ENCODE data around the gene CALML5. TPM values are rescaled to one million over a fixed set of nuclear protein-coding genes. Genes with fewer than 3 reads are reported as not detected.

The CALML5 gene
- total RNA-seq, 1 donor from 2014 or later = not detected

DNA sequence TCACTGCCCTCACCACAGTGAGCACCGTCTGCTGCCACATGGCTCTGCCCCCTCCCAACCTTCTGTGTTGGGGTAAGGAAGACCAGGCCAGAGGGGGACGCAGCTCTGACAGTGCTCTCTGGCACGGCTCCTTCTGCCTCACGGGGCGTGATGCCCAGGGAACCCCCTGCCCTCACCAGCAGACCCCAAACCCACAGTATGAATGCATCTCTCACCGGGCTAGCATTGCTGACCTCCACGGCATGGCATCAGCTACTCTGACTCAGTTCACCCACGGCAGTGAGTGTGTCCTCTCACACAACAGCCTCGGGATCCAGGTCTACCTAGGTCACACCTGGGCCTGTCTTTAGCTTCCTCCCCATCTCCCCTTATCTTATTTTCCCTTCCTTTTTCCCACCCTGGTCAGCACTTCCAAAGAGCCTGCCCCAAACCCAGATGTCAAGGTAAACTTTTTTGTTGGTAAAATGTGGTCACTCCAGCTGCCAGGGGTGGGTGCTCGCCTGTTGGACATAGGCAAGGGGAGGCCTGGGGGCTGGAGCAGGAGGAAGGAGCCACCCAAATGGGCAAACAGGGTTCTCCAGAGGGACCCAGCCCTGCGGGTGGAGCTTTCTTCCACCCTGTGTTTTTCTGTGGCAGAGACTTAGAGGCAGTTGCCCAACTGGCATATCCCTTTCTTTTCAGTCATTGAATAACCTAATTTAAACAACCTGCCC lies 29.8 kb upstream of the CALML5 start:
- TF ChIP-seq, protein P1, sequence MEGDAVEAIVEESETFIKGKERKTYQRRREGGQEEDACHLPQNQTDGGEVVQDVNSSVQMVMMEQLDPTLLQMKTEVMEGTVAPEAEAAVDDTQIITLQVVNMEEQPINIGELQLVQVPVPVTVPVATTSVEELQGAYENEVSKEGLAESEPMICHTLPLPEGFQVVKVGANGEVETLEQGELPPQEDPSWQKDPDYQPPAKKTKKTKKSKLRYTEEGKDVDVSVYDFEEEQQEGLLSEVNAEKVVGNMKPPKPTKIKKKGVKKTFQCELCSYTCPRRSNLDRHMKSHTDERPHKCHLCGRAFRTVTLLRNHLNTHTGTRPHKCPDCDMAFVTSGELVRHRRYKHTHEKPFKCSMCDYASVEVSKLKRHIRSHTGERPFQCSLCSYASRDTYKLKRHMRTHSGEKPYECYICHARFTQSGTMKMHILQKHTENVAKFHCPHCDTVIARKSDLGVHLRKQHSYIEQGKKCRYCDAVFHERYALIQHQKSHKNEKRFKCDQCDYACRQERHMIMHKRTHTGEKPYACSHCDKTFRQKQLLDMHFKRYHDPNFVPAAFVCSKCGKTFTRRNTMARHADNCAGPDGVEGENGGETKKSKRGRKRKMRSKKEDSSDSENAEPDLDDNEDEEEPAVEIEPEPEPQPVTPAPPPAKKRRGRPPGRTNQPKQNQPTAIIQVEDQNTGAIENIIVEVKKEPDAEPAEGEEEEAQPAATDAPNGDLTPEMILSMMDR (IDR thresholded peaks at IDR 0.05; ENCODE audit: partially characterized antibody, unreplicated experiment) = no peak
- DNase-seq = no peak
- Mint-ChIP-seq H3K27ac (ENCODE audit: unreplicated experiment) (no peak overlapping the region), H3K27me3 (ENCODE audit: unreplicated experiment) (peaks cover 10% of the 10 kb centered on the region), H3K36me3 (ENCODE audit: unreplicated experiment) (no peaks in the 10 kb centered on the region), H3K4me1 (ENCODE audit: low read depth, unreplicated experiment) (no peaks in the 10 kb centered on the region), H3K4me3 (ENCODE audit: unreplicated experiment) (no peak overlapping the region), H3K9me3 (ENCODE audit: unreplicated experiment) (peaks cover 3% of the 10 kb centered on the region)

DNA sequence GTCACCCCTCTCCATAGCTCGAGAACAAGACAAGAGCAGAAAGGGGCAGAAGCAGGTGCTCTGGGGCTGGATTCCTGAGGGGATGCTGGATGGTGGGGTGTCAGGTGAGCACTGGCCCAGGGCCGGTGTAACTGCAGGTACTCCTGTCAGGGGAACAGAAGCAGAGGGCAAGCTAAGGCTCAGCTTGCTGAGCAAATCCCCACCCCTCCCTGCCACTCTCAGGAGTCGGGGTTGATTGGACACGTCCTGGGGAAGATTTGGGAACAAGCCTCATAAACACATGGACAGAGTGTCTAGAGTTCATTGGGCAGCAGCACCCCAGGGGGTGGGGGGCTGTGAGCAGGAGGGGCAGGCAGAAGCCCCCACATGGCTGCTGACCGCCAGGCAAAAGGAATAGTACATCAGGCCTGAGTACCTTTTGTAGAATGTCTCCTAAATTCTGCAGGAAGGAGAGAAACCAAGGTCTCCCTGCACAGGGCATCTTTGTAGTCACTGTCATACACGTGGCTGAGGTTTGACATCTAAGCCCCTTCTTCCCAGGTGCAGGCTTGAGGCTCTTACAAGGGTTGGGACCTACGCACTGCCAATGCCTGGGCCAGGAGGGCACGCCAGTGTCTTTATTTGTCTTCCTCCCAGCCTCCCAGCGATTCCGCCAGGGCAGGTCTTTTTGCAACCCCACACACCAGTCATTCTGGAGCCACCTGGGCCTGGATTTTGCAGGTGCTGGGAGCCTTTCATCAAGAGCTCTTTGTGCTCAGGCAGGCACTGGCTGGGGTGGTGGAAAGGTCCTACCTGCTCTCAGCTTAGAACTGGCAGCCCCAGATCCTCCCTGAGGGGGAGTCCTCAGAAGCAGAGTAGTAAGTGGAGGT lies 28.2 kb upstream of the CALML5 start:
- Mint-ChIP-seq H3K4me1 (ENCODE audit: low read depth, unreplicated experiment) (no peaks in the 10 kb centered on the region), H3K36me3 (ENCODE audit: unreplicated experiment) (no peaks in the 10 kb centered on the region), H3K27ac (ENCODE audit: unreplicated experiment) (no peak overlapping the region), H3K9me3 (ENCODE audit: unreplicated experiment) (peaks cover 2% of the 10 kb centered on the region), H3K4me3 (ENCODE audit: unreplicated experiment) (no peak overlapping the region), H3K27me3 (ENCODE audit: unreplicated experiment) (peaks cover 4% of the 10 kb centered on the region)
- no peak for DNase-seq
- TF ChIP-seq, protein P1 (IDR thresholded peaks at IDR 0.05; ENCODE audit: partially characterized antibody, unreplicated experiment) = no peak

DNA sequence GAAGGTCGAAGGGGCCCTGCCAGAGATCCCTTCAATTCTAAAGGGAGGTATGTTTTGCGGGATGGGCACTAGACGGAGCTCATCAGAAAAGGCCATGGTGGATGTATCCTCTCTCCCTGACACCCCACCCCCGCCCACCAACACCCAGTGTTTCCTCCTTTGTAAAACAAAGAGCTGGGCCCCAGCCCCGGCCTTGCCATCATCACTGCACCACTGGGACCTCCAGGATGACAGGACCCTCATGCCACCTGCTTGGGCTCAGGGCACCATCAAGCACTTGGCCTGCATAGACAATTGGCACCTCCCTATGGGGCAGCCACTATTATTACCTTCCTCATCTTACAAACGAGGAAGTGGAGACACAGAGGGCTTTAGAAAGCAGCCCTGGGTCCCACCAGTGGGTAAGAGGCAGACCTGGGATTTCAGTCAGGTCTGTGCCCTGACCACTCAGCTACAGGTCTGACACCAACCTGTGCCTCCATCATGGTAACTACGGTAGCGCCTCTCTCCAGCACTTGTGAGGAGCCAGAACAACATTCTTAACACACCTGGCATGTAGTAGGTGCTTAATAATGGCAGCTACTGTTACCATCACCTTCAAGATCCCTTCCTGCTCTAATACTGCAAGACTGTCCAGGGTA lies 27.4 kb upstream of the CALML5 start:
- H3K27ac Mint-ChIP-seq (ENCODE audit: unreplicated experiment) = no peak overlapping the region
- H3K36me3 Mint-ChIP-seq (ENCODE audit: unreplicated experiment) = no peaks in the 10 kb centered on the region
- H3K4me3 Mint-ChIP-seq (ENCODE audit: unreplicated experiment) = no peak overlapping the region
- peaks cover 4% of the 10 kb centered on the region for H3K27me3 Mint-ChIP-seq (ENCODE audit: unreplicated experiment)
- H3K4me1 Mint-ChIP-seq (ENCODE audit: low read depth, unreplicated experiment) = no peaks in the 10 kb centered on the region
- TF ChIP-seq, protein P1 (IDR thresholded peaks at IDR 0.05; ENCODE audit: partially characterized antibody, unreplicated experiment) = no peak
- no peak for DNase-seq
- H3K9me3 Mint-ChIP-seq (ENCODE audit: unreplicated experiment) = peaks cover 2% of the 10 kb centered on the region

DNA sequence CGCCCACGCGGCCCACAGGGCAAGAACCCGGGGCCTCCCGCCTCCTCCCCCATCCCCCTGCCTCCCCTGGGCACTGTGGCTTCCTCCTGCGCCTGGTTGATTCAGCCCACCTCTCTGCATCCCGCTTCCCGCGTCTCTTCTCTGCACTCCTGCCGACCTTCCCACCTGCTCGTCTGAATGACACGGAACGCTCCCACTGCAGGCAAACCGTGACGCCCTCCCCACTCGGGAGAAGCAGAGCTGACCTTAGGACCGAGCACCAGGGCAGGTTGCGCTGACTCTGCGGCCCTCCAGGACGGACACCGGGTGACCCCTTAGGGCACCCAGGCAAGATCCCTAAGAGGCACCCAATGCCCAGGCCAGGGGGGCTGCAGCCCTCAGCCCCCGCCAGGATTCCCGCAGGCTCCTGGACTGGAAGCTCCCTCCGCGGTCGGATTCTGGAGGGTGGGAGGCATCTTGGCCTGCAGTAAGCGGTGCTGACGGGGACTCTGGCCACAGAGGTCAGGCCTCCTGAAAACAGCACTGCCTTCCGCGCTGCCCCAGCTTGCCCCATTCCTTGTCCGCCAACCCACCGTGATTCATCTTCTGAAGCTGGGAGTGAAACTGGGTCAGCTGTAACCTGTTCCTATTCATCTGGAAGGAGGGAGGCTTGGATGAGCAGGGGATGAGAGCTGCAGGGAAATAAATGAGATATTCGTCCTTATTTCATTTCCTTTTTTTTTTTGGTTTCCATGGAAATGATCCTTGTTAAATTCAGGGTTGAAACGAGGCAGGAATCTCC lies 26.4 kb upstream of the CALML5 start:
- Mint-ChIP-seq H3K4me1 (ENCODE audit: low read depth, unreplicated experiment) (no peaks in the 10 kb centered on the region), H3K27ac (ENCODE audit: unreplicated experiment) (no peak overlapping the region), H3K27me3 (ENCODE audit: unreplicated experiment) (peaks cover 2% of the 10 kb centered on the region), H3K36me3 (ENCODE audit: unreplicated experiment) (no peaks in the 10 kb centered on the region), H3K9me3 (ENCODE audit: unreplicated experiment) (peaks cover 2% of the 10 kb centered on the region), H3K4me3 (ENCODE audit: unreplicated experiment) (no peak overlapping the region)
- TF ChIP-seq, protein P1 (IDR thresholded peaks at IDR 0.05; ENCODE audit: partially characterized antibody, unreplicated experiment) = no peak
- DNase-seq = no peak

Data from glutamatergic neuron (in vitro differentiated cells).